A673 (cell line): ENCODE data around the gene FAM24B. TPM values are rescaled to one million over a fixed set of nuclear protein-coding genes. Genes with fewer than 3 reads are reported as not detected.

ENCODE experiments used
- BruUV-seq: library from RNA; stranded (reverse); fragments of 400-500 nt; replicated peaks from 2 replicates; lab custom pipeline; 2021; lab: Mats Ljungman, UMichigan
- CTCF ChIA-PET: fragments of 300-600 bp; sonication (Branson Sonifier 250); formaldehyde crosslinking; loops from one replicate; lab custom pipeline; 2022; ENCODE audit warnings: antibody characterized with exemption; lab: Charles Lee
- POLR2A ChIA-PET: fragments of 300-600 bp; sonication (Branson Sonifier 250); formaldehyde crosslinking; loops from one replicate; lab custom pipeline; 2022; ENCODE audit warnings: antibody characterized with exemption; ENCODE audit not compliant: low non-redundant PET; lab: Charles Lee
- DNase-seq: peaks from one replicate; pipeline ENCODE4 v3.0.0-alpha.2; 2015; ENCODE audit warnings: low spot score
- H3K27ac ChIP-seq: fragments of 200-600 bp; sonication (generic); 2 replicates; pipeline ENCODE4 v1.5.1; 2016; ENCODE audit warnings: mixed run types, low read depth, mild to moderate bottlenecking, mixed read lengths, antibody characterized with exemption, low read length; ENCODE audit not compliant: poor library complexity, severe bottlenecking
- H3K27me3 ChIP-seq: fragments of 200-600 bp; sonication (generic); replicated peaks from 2 replicates; pipeline ENCODE4 v1.6.1; 2017; ENCODE audit warnings: mixed run types, low read depth, mild to moderate bottlenecking, mixed read lengths, antibody characterized with exemption, low read length; ENCODE audit not compliant: insufficient read depth, poor library complexity
- H3K36me3 ChIP-seq: fragments of 200-600 bp; sonication (generic); 2 replicates; pipeline ENCODE4 v1.6.1; 2016; ENCODE audit warnings: mixed run types, mild to moderate bottlenecking, mixed read lengths, antibody characterized with exemption, low read length; ENCODE audit not compliant: insufficient read depth, poor library complexity, severe bottlenecking
- H3K4me1 ChIP-seq: fragments of 200-600 bp; sonication (generic); 2 replicates; pipeline ENCODE4 v1.6.1; 2017; ENCODE audit warnings: mixed run types, mild to moderate bottlenecking, mixed read lengths, antibody characterized with exemption, low read length; ENCODE audit not compliant: insufficient read depth, poor library complexity, severe bottlenecking
- H3K4me3 ChIP-seq: fragments of 200-600 bp; sonication (generic); 2 replicates; pipeline ENCODE4 v1.5.1; 2016; ENCODE audit warnings: low read depth, mixed run types, mild to moderate bottlenecking, mixed read lengths, low read length; ENCODE audit not compliant: poor library complexity, severe bottlenecking
- H3K9me3 ChIP-seq: fragments of 200-600 bp; sonication (generic); 2 replicates; pipeline ENCODE4 v1.6.1; 2016; ENCODE audit warnings: mixed run types, low read depth, mild to moderate bottlenecking, mixed read lengths, antibody characterized with exemption, low read length; ENCODE audit not compliant: poor library complexity, severe bottlenecking
- CTCF ChIP-seq: fragments of 300-800, 200-600 bp; sonication (generic); conservative IDR thresholded peaks from 2 replicates; pipeline ENCODE4 v1.5.1; 2017; ENCODE audit warnings: low read depth, mild to moderate bottlenecking, antibody characterized with exemption, low read length, moderate library complexity, mixed read lengths
- EZH2 ChIP-seq: fragments of 200-600 bp; sonication (generic); IDR thresholded peaks from 2 replicates; pipeline ENCODE4 v1.6.1; 2017; ENCODE audit warnings: borderline replicate concordance, low read depth, mild to moderate bottlenecking, mixed read lengths, antibody characterized with exemption, low read length; ENCODE audit not compliant: poor library complexity, severe bottlenecking
- intact Hi-C: fragments of 100-400 bp; cut with micrococcal nuclease; formaldehyde crosslinking; loops from one replicate; pipeline ENCODE4 v1.10.0; 2022; ENCODE audit not compliant: unreplicated experiment
- total RNA-seq: library from RNA; stranded (reverse); gene quantifications from 2 replicates; pipeline ENCODE4 v1.2.3, GENCODE V29; 2021

The FAM24B gene
- total RNA-seq, 1 experiment from 2014 or later, result 7.0 TPM

- TF ChIP-seq EZH2 (no peak), CTCF (no peak)
- intact Hi-C loops, result no loop called here
- Histone ChIP-seq H3K9me3 (no peaks in the 10 kb centered on the region), H3K4me1 (no peaks in the 10 kb centered on the region), H3K27ac (no peak overlapping the region), H3K4me3 (no peak overlapping the region), H3K36me3 (no peaks in the 10 kb centered on the region), H3K27me3 (no peaks in the 10 kb centered on the region)
- ChIA-PET POLR2A (no interaction called here), CTCF (no interaction called here)
- DNase-seq, result no peak
- no TSS peak for BruUV-seq
Measured at GRCh38 chr10:122853665-122854313, 25.6 kb downstream of the FAM24B start.

- no peak overlapping the region for H3K27ac ChIP-seq
- ChIA-PET CTCF (no interaction called here), POLR2A (no interaction called here)
- no TSS peak for BruUV-seq
- no peak overlapping the region for H3K4me3 ChIP-seq
- DNase-seq, result no peak
- H3K4me1 ChIP-seq, result no peaks in the 10 kb centered on the region
- H3K36me3 ChIP-seq, result no peaks in the 10 kb centered on the region
- TF ChIP-seq EZH2 (no peak), CTCF (no peak)
- no peaks in the 10 kb centered on the region for H3K27me3 ChIP-seq
- H3K9me3 ChIP-seq, result no peaks in the 10 kb centered on the region
- intact Hi-C loops, result no loop called here
Measured at GRCh38 chr10:122852261-122852660, 27.1 kb downstream of the FAM24B start.

GRCh38 chr10:122850705-122851640, 28.4 kb downstream of the FAM24B start:
- no TSS peak for BruUV-seq
- Histone ChIP-seq H3K36me3 (no peaks in the 10 kb centered on the region), H3K4me3 (no peak overlapping the region), H3K4me1 (no peaks in the 10 kb centered on the region), H3K27ac (no peak overlapping the region), H3K9me3 (no peaks in the 10 kb centered on the region), H3K27me3 (no peaks in the 10 kb centered on the region)
- intact Hi-C loops, result no loop called here
- no peak for TF ChIP-seq EZH2
- TF ChIP-seq CTCF, result no peak
- ChIA-PET POLR2A (no interaction called here), CTCF (no interaction called here)
- no peak for DNase-seq
